ENCODE results near the gene IER5L.
"Not testable (repeated sequence)": the region's sequence is repeated elsewhere in the genome, so short reads cannot be mapped to it uniquely, and the experiment has no call there.

The IER5L gene

DNA sequence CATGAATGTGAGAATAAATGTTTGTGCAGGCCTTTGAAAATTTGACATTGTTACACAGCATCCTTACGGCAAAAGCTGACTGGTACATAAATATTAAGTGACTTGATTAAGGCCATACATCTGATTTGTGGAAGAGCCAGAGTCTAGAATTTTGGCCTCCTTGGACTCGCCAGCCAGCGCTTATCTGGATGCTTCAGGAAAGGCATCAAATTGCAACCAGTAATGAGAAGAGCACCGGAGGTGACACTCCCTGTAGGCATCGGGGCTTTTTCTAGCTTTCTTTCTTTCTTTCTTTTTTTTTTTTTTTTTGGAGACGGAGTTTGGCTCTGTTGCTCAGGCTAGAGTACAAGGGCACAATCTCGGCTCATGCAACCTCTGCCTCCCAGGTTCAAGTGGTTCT lies 13.2 kb upstream of the IER5L start:
- H3K4me3 ChIP-seq (ENCODE audit: low read depth, low read length) = no peak overlapping the region
- no peak for DNase-seq (ENCODE audit: low read depth)
- no peak for TF ChIP-seq CTCF (IDR thresholded peaks at IDR 0.05; ENCODE audit: insufficient read depth, low read depth, low read length, missing control alignments)

DNA sequence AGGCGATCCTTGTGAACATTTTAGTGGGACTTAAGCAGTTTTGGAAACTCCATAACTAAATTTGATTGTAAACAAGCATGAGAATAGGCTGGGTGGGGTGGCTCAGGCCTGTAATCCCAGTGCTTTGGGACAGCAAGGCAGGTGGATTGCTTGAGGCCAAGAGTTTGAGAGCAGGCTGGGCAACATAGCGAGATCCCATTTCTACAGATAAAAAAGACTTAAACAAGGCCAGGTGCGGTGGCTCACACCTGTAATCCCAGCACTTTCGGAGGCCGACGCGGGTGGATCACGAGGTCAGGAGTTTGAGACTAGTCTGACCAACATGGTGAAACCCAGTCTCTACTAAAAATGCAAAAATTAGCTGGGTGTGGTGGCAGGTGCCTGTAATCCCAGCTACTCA lies 11.9 kb upstream of the IER5L start:
- not testable (repeated sequence) for H3K4me3 ChIP-seq (ENCODE audit: low read depth, low read length); DNase-seq (ENCODE audit: low read depth)

GRCh38 chr9:129187042-129187441 lies 9.0 kb upstream of the IER5L start:
- DNase-seq (ENCODE audit: low read depth) = no peak
- TF ChIP-seq CTCF (IDR thresholded peaks at IDR 0.05; ENCODE audit: insufficient read depth, low read depth, low read length, missing control alignments) = no peak
- no peak overlapping the region for H3K4me3 ChIP-seq (ENCODE audit: low read depth, low read length)

DNA sequence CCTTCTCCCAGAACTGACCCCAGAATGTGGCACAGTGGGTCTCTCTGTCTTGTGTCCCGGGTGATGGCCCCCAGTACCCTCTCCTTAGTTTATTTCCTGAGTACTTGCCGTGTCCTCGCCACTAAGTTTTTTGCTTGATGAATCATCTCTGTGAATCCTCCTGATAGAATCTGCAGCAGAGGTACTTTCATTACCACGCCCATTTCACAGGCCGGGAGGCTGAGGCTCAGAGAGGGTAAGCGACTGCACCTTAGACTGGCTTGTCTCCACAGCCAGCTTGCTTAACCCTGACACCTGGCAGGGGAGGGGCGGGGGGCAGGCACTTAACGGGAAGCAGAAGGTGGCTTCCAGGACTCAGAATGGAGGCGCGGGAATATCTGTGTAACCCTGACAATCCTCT lies 7.9 kb upstream of the IER5L start:
- TF ChIP-seq CTCF (IDR thresholded peaks at IDR 0.05; ENCODE audit: insufficient read depth, low read depth, low read length, missing control alignments) = no peak
- DNase-seq (ENCODE audit: low read depth) = peak; percentile 56
- H3K4me3 ChIP-seq (ENCODE audit: low read depth, low read length) = no peak overlapping the region

- no peak for DNase-seq (ENCODE audit: low read depth)
- no peak for TF ChIP-seq CTCF (IDR thresholded peaks at IDR 0.05; ENCODE audit: insufficient read depth, low read depth, low read length, missing control alignments)
- no peak overlapping the region for H3K4me3 ChIP-seq (ENCODE audit: low read depth, low read length)
Observed at GRCh38 chr9:129185402-129185801, 7.3 kb upstream of the IER5L start.

DNA sequence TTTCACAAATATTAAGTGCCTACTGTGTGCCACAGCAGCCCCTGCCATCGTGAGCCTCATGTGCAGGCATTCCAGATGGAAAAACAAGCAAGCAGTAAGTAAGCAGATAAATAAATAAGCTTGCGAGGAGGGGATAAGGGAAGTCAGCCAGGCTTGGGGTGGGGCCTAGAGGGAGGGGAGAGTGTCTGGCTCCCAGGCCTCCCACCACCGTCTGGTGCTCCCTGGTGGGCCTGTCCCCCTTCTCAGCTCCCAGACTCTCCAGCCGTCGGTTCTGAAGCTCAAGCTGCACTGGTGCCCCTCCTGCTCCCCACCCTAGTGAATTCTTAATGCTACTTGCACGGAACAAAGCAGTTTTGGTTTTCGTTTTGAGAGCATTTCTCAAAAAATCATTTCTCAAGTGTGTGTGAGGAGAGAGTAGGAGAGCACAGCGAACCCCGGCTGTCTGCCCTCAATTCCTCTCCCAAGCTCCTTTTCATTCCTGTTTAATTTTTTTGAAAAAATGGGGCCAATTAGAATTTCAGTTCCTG lies 6.6 kb upstream of the IER5L start:
- DNase-seq (ENCODE audit: low read depth) = peak; percentile 70
- no peak overlapping the region for H3K4me3 ChIP-seq (ENCODE audit: low read depth, low read length)
- TF ChIP-seq CTCF (IDR thresholded peaks at IDR 0.05; ENCODE audit: insufficient read depth, low read depth, low read length, missing control alignments) = no peak

DNA sequence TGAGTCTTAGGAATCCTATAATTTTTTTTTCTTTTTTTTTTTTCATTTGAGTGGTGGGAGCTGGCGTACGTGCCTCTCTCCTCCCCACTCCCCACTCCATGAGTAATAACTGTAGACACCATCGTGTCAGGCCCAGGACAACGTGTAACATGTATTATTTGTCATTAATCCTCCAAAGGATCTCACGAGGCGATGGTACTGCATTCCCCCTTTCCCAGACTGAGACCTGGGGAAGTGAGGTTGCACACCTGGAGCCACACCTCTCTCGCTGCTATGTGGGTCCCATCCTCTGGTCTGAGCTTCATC lies 6.1 kb upstream of the IER5L start:
- H3K4me3 ChIP-seq (ENCODE audit: low read depth, low read length) = no peak overlapping the region
- no peak for TF ChIP-seq CTCF (IDR thresholded peaks at IDR 0.05; ENCODE audit: insufficient read depth, low read depth, low read length, missing control alignments)
- no peak for DNase-seq (ENCODE audit: low read depth)
